ENCODE data around the gene PRRG3.

- TF ChIP-seq EP300 (IDR thresholded peaks at IDR 0.05) = no peak
- no peak for TF ChIP-seq CTCF (IDR thresholded peaks at IDR 0.05)
- no peak for TF ChIP-seq POLR2A (IDR thresholded peaks at IDR 0.05)
Observed at GRCh38 chrX:151752847-151753246, 57.6 kb downstream of the PRRG3 start.

Data from ovary (tissue), 3 donors.